GM18858 (cell line): ENCODE results near the gene SCAMP4.
"Not testable (repeated sequence)": the region's sequence is repeated elsewhere in the genome, so short reads cannot be mapped to it uniquely, and the experiment has no call there.

Source experiments
- ATAC-seq: cut with Tn5 transposase; IDR thresholded peaks from one replicate; pipeline ENCODE4 v1.9.1; 2021; ENCODE audit not compliant: unreplicated experiment

SCAMP4 gene

DNA sequence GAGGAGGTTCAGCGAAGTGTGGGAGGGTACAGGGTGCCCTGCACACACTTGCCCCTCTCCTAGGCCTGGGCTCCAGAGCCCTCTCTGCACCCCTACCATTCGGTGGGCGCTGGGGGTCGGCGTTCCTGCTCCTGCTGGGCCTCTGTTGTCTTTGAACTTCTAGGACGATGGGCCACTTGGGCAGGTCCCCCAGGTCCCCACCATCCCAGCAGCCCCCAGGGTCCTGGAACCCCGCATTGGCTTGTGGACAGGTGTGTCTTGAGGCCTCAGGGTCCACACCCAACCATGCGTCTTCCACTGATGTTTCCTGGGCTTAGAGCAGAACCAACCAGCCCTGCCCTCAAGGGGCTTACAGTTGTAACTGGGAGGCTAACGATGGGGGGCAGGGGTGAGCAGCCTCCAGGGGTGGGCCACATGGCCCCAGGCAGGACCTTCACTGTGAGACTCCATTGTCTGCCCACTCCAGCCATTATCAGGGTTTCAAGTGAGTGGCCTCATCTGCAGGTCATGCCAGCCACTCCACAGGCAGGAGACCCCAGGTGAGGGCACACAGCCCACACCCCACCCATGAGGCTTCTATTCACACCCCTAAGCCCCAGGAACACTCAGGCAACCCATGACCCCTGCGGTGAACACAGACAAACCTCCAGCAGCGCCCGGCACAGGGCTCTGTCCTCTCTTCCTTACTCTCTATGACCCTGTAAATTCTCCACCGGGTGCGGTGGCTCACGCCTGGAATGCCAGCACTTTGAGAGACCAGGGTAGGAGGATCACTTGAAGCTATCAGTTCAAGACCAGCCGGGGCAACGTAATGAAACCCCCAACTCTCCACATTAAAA lies 39.8 kb upstream of the SCAMP4 start:
- no peak for ATAC-seq

DNA sequence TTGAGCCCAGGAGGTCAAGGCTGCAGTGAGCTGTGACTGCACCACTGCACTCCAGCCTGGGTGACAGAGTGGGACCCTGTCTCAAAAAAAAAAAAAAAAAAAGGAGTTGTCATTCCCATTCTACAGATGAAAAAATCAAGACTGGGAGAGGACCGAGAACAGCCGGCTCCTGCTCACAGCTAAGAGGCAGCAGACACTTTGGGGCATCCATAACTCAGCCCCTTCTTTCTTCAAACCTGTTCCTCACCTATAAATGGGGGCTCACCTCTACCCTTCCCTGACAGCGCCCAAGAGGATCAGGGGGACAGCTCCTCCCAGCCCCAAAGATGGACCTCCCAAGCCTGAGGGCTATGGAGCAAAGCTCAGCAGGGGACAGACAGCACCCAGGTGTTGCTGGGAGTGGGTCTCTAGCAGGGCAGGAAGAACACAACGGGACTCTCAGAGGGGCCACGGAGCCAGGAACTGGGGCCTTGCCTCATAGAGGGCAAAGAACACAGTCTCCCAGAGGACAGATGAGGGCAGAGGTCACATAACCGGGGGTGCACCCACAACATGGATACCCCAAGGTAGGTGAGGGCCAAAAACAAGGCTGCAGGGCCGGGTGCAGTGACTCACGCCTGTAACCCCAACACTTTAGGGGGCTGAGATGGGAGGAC lies 38.4 kb upstream of the SCAMP4 start:
- no peak for ATAC-seq

DNA sequence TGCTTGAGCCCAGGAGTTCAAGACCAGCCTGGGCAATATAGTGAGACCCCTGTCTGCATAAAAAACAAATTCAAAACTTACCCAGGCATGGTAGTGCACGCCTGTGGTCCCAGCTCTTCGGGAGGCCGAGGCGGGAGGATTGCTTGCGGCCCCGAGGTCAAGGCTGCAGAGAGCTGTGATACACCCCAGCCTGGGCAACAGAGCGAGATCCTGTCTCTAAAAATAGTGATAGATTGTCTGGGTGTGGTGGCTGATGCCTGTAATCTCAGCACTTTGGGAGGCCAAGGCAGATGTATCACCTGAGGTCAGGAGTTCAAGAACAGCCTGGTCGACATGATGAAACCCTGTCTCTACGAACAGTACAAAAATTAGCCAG lies 37.9 kb upstream of the SCAMP4 start:
- ATAC-seq = no peak

DNA sequence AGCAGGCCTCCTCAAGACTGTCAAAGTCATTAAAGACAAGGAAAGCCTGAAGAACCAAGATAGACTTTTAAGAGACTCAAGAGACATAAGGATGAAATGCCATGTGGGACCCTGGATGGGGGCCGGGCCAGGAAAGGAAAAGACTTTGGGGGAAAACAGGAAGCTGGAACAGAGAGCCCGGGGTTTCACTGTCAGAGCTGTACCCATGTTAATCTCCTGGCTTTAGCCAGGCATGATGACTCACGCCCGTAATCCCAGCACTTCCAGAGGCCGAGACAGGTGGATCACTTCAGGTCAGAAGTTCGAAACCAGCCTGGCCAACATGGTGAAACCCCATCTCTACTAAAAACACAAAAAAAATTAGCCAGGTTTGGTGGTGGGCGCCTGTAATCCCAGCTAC lies 36.2 kb upstream of the SCAMP4 start:
- ATAC-seq = no peak

DNA sequence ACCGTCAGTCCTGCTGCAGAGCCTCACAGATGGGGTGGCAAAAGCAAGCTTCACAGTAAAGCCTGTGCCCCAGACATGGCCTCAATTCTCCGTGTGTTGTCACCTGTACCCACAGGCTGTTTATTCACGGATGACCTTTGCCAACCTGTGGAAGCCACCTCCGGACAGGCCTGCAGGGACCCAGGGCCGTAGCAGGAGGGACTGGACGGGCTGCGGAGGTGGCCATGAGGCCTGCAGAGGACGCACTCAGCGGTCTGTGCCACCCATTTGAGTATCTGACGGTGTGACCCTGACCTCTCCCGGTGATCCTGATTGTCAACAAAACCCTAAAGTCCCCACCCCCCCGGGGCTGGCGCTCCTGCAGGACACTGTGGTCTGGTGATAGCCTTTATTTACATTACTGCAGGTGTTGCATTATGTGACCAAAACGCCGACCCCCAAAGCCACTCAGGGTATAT lies 34.0 kb upstream of the SCAMP4 start:
- ATAC-seq = no peak

DNA sequence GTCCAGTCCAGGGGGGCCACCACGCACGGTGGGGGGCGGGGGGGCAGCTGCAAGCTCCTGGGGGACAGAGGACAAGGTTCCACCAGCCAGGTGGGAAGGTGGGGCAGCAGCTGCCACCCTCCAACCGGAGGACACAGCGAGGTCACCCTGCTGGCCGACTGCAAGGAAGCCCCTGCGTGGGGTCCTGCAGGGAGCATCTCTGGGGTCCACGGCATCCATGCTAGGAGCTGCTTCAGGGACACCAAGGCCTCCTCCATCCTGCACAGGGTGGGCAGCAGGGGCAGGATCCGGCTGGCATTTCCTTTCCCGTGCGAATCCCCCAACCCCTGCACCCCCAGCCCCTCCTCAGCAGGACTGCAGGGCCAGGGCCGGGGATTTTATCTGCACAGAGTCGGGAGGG lies 33.6 kb upstream of the SCAMP4 start:
- no peak for ATAC-seq

DNA sequence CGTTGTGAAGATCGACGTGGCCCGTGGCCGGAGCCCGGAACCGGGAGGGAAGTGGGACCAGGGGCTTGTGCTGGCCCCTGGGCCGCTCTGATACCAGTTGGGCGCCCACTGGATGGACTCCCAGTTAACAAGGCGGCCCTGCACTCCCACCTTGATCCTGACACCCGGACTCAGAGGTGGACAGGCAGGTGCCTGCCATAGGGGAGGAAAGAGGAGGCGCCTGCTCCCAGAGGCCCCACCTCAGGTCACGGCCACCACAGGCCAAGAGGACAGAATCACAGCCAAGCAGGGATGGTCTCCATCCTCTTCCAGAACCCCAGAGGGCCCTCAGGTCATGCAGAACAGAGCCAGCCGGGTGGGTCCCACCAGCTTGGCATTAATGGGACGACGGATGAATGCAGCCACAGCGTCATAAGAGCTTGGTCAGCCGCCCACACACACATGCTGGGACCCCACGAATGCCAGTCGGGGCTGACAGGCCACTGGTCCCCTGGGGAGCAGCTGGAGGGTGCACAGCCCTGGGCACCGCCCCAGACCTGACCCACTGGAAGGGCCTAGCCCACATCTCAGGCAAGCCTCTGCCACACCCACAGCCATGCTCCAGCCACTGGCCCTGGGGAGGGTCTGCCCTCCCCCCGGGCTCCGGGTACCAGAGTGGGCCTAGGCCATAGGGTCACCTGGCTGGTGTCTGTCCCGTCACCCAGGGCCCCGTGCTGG lies 32.2 kb upstream of the SCAMP4 start:
- no peak for ATAC-seq

DNA sequence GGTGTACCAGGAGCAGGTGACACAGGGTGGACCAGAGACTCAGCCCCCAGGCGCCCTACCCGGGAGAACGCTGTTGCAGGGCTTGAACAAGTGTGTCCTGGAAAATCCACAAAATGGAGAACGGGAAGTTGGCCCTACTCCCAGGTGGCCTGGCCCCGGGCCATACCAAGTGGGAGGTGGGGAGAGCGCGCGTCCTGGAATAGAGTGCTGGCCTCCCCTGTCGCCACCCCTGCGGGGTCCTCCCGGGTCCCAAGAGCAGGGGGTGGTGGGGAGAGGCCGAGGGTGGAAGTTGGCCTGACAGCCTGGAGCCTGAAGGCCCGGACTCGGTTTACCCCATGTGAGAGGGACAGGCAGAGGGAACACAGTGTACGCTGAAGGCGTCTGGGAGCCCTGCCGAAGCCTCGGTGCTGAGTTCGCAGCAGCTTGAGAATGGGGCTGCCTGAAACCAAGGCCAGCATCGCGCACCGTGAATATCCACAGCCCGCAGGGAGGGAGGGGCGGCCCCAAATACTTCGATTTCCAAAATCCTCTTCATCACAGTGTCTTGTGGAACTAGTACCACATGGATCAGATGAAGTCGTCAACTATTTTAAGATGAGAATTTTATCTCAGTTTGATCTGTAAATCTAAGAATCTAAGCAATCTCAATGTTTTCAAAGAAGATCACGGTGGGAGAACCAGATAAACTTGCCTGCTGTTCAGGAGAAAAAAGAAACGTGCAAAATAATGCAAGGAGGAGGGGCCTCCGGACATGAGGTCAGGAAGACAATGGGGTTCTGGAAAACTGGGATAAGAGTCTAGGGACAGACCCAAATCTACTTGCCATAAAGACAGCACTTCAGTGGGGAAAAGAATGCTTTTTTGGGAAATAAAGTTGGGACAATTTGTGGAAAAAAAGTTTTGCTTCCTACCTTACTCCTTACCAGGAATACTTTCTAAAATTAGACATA lies 31.4 kb upstream of the SCAMP4 start:
- no peak for ATAC-seq

DNA sequence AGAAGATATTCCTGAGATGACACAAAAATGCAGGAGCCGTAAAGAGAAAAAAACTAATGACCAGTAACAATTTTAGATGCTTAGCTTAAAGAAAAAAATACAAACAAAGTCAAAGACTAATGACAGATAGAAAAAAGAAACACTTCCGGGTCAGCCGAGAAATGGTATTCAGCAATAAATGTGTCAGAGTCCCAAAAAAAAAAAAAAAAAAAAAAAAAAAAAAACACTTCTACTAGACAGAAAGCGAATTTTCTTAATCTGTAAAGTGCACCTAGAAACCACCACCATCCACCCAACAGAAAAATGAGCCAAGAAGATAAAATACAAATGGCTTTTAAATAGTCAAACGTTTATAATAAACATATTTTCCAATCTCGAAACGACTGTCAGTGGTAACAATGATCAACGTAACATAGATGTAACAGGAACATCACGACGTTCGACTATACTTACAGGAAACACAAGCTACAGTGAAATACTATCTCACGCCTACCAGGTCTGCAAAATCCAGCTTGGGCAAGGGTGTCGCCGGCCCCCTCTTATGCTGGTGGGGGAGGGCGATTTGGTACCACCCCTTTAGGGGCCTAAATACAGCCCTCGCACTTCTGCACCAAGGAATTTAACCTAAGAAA lies 30.5 kb upstream of the SCAMP4 start:
- ATAC-seq = no peak

DNA sequence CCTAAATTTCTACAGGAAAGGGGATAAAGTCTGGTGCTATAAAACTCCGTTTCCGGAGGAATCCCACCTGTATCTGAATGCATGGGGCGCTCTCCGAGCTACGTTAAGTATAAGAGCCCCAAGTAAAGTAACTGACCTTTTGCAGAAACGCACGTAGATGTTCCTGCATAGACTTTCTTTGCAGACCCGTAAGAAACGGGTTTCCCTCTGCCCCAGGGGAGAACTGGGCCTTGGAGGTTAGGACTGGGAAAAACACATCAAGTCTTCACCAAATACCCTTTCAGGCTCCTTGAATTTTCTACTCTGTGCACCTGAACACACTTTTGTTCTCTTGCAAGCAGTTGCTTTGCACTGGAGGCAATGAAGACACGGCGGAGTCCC lies 29.9 kb upstream of the SCAMP4 start:
- not testable (repeated sequence) for ATAC-seq

DNA sequence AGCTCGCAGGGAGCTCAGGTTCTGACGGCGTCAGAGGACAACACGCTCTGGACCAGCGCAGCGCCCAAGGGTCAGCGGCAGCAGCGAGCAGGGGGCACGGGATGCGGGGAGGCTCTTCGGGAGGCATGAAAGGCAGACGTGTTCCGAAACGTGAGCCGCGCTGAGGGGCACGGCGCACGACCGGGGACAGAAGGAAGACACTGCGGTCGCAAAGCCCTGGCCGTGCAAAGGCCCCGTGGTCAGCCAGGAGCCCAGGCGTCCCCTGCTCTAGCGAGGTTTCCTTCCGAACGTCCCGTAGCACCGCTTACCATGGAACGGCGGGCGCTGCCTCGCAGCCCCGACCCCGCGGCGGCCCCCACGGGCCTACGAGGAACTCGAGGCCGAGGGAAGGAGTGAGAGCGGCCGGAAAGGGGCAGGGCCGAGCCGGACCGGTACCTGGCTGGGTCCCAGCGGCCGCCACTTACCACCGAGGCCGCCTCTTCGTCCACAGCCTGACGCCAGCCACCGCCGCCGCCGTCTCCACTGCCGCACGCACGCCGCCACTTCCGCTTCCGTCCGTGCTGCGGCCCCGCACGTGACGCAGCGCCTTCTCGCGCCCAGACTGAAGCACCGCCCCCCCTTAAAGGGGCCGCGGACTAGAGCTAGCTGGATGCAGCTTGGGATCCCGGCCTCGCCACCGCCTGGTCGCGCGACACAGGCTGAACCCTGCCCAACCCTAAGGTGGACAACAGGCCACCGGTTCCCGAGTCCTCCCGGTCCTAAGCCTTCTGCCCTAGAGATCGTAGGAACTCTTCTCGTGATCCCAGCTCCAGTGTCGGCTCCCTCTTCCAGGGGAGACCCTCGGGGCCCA lies 29.3 kb upstream of the SCAMP4 start:
- ATAC-seq = peak; percentile 62

DNA sequence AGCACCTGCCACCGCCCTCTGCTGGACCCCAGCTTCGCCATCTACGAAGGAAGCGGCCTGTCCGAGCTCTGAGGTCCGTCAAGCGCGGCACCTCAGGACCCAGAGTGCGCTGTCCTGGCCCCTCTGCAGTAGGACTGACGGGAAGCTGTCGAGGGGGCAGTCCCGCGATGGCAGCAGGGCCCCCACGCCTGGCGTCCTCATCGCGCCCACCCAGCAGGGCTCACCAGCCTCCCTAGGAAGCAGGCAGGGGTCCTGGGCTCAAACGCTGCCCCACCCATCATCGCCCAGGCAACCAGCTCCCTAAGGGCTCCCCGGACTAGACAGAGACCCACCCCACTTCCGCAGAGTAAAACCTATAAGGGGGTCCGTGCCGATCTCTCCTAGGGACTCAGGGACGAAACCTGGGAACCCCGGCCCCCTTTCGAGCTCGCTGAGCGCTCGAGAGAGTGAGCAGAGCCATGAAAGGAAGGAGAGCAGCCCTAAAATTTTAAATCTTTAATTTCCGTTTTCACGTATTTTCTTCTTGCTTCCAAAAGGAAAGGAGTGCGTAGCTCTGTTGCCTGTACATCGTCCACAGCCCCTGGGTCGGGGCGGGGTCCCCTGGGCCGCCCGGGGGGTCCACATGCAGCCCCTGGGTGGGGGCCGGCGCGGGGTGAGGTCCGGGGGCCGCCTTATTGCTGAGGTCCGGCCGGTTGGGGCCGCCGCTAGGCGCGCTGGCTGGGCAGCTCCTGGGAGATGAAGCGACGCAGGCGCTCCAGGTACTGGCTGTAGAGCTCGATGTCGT lies 28.5 kb upstream of the SCAMP4 start:
- not testable (repeated sequence) for ATAC-seq

DNA sequence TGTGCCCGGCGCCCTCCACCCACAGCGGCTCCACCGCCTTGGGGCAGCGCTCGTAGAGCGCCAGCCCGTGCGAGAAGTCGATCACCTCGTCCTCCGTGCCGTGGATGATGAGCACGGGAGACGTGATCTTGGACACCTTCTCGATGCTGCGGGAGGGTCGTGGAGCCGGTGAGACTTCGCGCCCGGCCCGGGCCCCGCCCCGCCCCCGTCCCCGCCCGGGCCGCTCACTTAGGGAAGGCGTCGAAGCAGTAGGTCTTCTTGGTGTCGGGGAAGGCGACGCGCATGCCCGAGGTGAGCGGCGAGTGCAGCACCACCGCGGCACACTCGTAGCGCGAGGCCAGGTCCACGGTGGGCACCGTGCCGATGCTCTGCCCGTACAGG lies 27.9 kb upstream of the SCAMP4 start:
- ATAC-seq = not testable (repeated sequence)

DNA sequence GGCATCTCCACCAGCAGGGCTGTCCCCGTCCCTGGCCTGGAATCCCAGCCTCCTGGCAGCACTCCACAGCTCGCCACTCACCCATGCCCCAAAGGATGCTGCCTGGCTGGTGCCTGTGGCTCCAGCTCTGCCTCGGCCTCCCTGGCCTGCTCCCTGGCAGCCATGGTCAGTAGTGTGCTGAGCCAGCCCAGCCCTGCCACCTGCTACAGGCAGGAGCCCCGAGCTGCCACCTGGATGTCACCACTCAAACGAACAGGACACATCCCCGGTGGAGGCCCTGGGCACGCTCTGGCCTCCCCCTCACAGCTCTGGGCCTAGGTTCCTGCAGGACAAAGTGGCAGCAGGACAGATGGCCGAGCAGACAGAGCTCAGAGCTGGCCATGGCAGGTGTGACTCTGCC lies 26.6 kb upstream of the SCAMP4 start:
- not testable (repeated sequence) for ATAC-seq

DNA sequence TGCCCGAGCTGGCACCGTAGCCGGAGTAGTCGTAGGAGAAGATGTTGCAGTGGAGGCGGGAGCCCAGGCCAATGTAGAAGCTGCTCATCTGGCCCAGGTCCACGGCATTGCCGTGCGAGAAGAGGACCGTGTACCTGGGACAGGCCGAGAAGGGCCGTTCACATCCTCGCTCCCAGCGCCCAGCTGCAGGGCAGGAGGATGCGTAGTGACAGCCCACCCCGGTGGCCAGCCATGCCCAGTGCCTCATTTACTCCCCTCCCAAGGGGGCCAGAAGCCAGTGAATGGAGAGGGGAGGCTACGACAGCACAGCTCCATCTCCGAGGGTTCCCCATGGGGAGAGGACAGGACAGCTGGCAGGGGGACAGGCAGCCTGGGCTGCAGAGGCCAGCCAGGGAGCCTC lies 25.2 kb upstream of the SCAMP4 start:
- not testable (repeated sequence) for ATAC-seq

DNA sequence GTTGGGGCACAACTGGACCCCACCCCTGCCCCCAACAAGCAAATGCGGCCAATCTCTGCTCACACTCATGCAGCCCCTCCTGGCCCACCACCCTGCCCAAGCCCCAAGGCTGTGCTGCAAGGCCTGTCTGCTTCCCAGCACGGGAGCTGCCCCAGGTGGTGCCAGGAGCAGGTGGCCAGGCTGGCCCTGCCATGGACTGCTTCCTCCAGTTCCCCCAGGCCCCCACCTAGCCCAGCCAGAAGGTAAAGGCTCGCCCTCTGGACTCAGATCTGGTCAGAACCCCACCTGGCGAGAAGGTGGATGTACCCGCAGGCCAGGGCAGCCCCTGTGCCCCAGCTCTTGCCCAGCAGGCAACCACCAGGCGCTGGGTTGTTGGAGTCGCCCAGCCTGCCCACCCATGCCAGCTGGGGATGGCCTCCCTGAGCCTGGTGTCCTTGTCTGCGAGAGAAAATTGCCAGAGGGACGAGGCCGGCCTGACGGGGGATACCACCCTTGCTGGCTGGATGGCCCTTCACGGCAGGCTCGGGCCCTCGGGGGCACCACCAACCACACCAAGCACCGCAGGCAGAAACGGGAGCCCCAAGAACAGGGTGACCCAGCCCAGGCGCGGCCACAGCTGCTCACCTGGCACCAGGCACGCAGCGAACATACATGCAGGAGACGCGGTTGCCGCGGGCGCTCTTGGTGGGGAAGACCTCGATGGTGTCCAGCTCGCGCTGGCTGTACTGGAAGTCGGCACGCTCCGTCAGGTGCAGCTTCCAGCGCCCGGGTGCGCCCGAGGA lies 24.4 kb upstream of the SCAMP4 start:
- ATAC-seq = no peak

DNA sequence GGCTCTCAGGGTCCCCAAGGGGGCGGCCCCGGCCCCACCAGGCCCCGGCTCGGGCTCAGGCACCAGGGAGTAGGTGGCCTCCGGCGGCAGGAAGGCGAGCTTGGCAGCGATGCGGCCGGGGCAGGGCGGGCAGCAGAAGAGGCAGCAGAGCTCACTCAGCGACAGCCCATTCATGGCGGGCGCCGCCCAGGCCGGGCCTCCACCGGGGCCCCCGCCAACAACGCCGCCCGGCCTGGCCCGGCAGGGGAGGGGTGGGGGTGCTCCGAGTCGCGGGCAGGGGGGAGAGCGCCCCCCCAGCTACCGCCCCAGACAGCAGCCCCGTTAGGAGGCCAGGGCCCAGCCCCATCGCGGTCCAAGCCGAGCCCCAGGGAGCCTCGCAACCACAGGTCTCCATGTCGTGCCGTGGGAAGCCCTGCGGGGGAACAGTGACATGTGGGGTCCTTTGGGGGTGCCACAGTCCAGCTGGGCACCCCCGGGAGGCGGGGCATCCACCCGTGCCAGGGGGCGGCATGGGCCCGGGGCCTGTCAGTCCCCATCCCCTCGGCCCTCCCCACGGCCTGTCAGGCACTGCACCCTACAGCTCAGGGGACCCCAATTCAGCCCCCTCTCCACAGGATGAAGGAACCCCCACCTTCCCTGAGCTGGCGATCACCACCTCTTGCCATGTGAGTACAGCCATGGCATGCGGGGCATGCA lies 23.7 kb upstream of the SCAMP4 start:
- not testable (repeated sequence) for ATAC-seq
